RWPE1 (cell line): ENCODE measurements around the gene LFNG.

Experiments used
- CTCF ChIA-PET: fragments of 350-600 bp; sonication (Branson Sonifier 250); formaldehyde crosslinking; extraction: SDS; loops from one replicate; lab custom pipeline; 2021; lab: Yijun Ruan, JAX
- POLR2A ChIA-PET: fragments of 400-600 bp; formaldehyde crosslinking; extraction: SDS; loops from one replicate; lab custom pipeline; 2020; ENCODE audit warnings: antibody characterized with exemption; ENCODE audit not compliant: low non-redundant PET; lab: Yijun Ruan, JAX
- DNase-seq: peaks from one replicate; pipeline ENCODE4 v3.0.0; 2012; ENCODE audit warnings: low spot score
- H3K27ac ChIP-seq: fragments of 450-650 bp; 2 replicates; pipeline ENCODE4 v1.5.1; 2017
- TF ChIP-seq, protein P1 (sequence below): fragments of 450-650 bp; conservative IDR thresholded peaks from 2 replicates; pipeline ENCODE4 v1.5.1; 2017; ENCODE audit warnings: low read depth, mild to moderate bottlenecking

The LFNG gene

GRCh38 chr7:2576742-2577491 lies 57.3 kb downstream of the LFNG start:
- H3K27ac ChIP-seq, result no peak overlapping the region
- no peak for DNase-seq
- POLR2A ChIA-PET, result no interaction called here
- TF ChIP-seq, protein P1, sequence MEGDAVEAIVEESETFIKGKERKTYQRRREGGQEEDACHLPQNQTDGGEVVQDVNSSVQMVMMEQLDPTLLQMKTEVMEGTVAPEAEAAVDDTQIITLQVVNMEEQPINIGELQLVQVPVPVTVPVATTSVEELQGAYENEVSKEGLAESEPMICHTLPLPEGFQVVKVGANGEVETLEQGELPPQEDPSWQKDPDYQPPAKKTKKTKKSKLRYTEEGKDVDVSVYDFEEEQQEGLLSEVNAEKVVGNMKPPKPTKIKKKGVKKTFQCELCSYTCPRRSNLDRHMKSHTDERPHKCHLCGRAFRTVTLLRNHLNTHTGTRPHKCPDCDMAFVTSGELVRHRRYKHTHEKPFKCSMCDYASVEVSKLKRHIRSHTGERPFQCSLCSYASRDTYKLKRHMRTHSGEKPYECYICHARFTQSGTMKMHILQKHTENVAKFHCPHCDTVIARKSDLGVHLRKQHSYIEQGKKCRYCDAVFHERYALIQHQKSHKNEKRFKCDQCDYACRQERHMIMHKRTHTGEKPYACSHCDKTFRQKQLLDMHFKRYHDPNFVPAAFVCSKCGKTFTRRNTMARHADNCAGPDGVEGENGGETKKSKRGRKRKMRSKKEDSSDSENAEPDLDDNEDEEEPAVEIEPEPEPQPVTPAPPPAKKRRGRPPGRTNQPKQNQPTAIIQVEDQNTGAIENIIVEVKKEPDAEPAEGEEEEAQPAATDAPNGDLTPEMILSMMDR, result no peak
- CTCF ChIA-PET, result no interaction called here
